KOPT-K1 (cell line): Measurements from ENCODE around the gene CCHCR1.

Source experiments
- H3K27ac ChIP-seq: fragments of 200-600 bp; sonication (generic); 2 replicates; pipeline ENCODE4 v1.5.1; 2016; ENCODE audit warnings: antibody characterized with exemption, mild to moderate bottlenecking, low read depth, low read length; ENCODE audit not compliant: poor library complexity, severe bottlenecking
- H3K36me3 ChIP-seq: fragments of 200-600 bp; sonication (generic); 2 replicates; pipeline ENCODE4 v1.5.1; 2017; ENCODE audit warnings: antibody characterized with exemption, mild to moderate bottlenecking, low read length, moderate library complexity; ENCODE audit not compliant: insufficient read depth
- H3K9me3 ChIP-seq: fragments of 200-600 bp; sonication (generic); 2 replicates; pipeline ENCODE4 v1.5.1; 2017; ENCODE audit warnings: antibody characterized with exemption, low read length, mild to moderate bottlenecking; ENCODE audit not compliant: insufficient read depth, poor library complexity, severe bottlenecking

CCHCR1 gene

GRCh38 chr6:31161216-31162126 is 3.9 kb upstream of the CCHCR1 start:
- peaks cover 63% of the 10 kb centered on the region for H3K36me3 ChIP-seq
- no peaks in the 10 kb centered on the region for H3K9me3 ChIP-seq
- no peak overlapping the region for H3K27ac ChIP-seq

GRCh38 chr6:31158863-31159855 is 1.6 kb upstream of the CCHCR1 start:
- H3K27ac ChIP-seq = peak overlapping the region; percentile 88
- no peaks in the 10 kb centered on the region for H3K9me3 ChIP-seq
- H3K36me3 ChIP-seq = peaks cover 73% of the 10 kb centered on the region

GRCh38 chr6:31158140-31158862 is 699 bp upstream of the CCHCR1 start, which contains the start of gene TCF19:
TCF19 (plus strand) TSS chr6:31158589; CDS start chr6:31159470, 881 bp downstream.
- Histone ChIP-seq H3K36me3 (peaks cover 69% of the 10 kb centered on the region), H3K27ac (peak within 1 kb of the TSS; percentile 88), H3K9me3 (no peaks in the 10 kb centered on the region)

GRCh38 chr6:31156641-31157040 is 961 bp downstream of the CCHCR1 start:
- peaks cover 53% of the 10 kb centered on the region for H3K36me3 ChIP-seq
- peak overlapping the region; percentile 88 for H3K27ac ChIP-seq

GRCh38 chr6:31154436-31154835 is 3.2 kb downstream of the CCHCR1 start:
- Histone ChIP-seq H3K27ac (no peak overlapping the region), H3K36me3 (peaks cover 54% of the 10 kb centered on the region), H3K9me3 (no peaks in the 10 kb centered on the region)

More at GRCh38 chr6:31156641-31157040, 961 bp downstream of the CCHCR1 start:
- no peaks in the 10 kb centered on the region for H3K9me3 ChIP-seq

GRCh38 chr6:31152781-31153180 is 4.8 kb downstream of the CCHCR1 start:
- peaks cover 65% of the 10 kb centered on the region for H3K36me3 ChIP-seq
- no peaks in the 10 kb centered on the region for H3K9me3 ChIP-seq
- no peak overlapping the region for H3K27ac ChIP-seq

- H3K36me3 ChIP-seq = peaks cover 70% of the 10 kb centered on the region
- H3K9me3 ChIP-seq = no peaks in the 10 kb centered on the region
- no peak overlapping the region for H3K27ac ChIP-seq
These were observed 7.7 kb downstream of the CCHCR1 start for GRCh38 chr6:31149827-31150447.

- H3K9me3 ChIP-seq = no peaks in the 10 kb centered on the region
- H3K36me3 ChIP-seq = peaks cover 72% of the 10 kb centered on the region
- no peak overlapping the region for H3K27ac ChIP-seq
These were observed 12.2 kb downstream of the CCHCR1 start for GRCh38 chr6:31145386-31145785.

GRCh38 chr6:31144970-31145340 is 12.6 kb downstream of the CCHCR1 start:
- H3K27ac ChIP-seq = no peak overlapping the region
- peaks cover 67% of the 10 kb centered on the region for H3K36me3 ChIP-seq
- H3K9me3 ChIP-seq = no peaks in the 10 kb centered on the region

- H3K9me3 ChIP-seq = no peaks in the 10 kb centered on the region
- H3K27ac ChIP-seq = no peak overlapping the region
- H3K36me3 ChIP-seq = peaks cover 62% of the 10 kb centered on the region
These were observed 13.2 kb downstream of the CCHCR1 start for GRCh38 chr6:31144296-31144969.

GRCh38 chr6:31143148-31143547 is 14.5 kb downstream of the CCHCR1 start:
- Histone ChIP-seq H3K27ac (no peak overlapping the region), H3K36me3 (peaks cover 54% of the 10 kb centered on the region), H3K9me3 (no peaks in the 10 kb centered on the region)

GRCh38 chr6:31142361-31142761 is 15.2 kb downstream of the CCHCR1 start:
- Histone ChIP-seq H3K27ac (no peak overlapping the region), H3K9me3 (no peaks in the 10 kb centered on the region), H3K36me3 (peaks cover 51% of the 10 kb centered on the region)

- H3K9me3 ChIP-seq = no peaks in the 10 kb centered on the region
- H3K36me3 ChIP-seq = peaks cover 35% of the 10 kb centered on the region
- H3K27ac ChIP-seq = no peak overlapping the region
These were observed 17.0 kb downstream of the CCHCR1 start for GRCh38 chr6:31140643-31141042.

GRCh38 chr6:31139599-31139998 is 18.0 kb downstream of the CCHCR1 start:
- Histone ChIP-seq H3K9me3 (no peaks in the 10 kb centered on the region), H3K27ac (no peak overlapping the region), H3K36me3 (peaks cover 24% of the 10 kb centered on the region)
